HepG2 (cell line): Measurements from ENCODE around the gene UVSSA. TPM values are rescaled to one million over a fixed set of nuclear protein-coding genes. Genes with fewer than 3 reads are reported as not detected.
A peak's percentile ranks its signal among the peaks of the same experiment; 100 is the strongest.

Experiments
- ADNP ChIP-seq: sonication (generic); formaldehyde crosslinking; IDR thresholded peaks from 2 replicates; pipeline ENCODE4 v1.4.0; 2020; ENCODE audit warnings: missing genetic modification reagents
- CREM ChIP-seq, 2 experiments: sonication (generic) in 1 of 2; formaldehyde crosslinking in 1 of 2; IDR thresholded peaks; 2 replicates each; pipeline versions ENCODE4 v1.4.0 to v1.6.1; 2016 to 2020; ENCODE audit warnings: antibody characterized with exemption in 1 of 2, mild to moderate bottlenecking in 1 of 2, missing genetic modification reagents in 1 of 2
- DRAP1 ChIP-seq: IDR thresholded peaks from 2 replicates; pipeline ENCODE4 v1.6.1; 2016; ENCODE audit warnings: missing genetic modification reagents, missing compliant biosample characterization
- ESRRA ChIP-seq: sonication (generic); formaldehyde crosslinking; IDR thresholded peaks from 2 replicates; pipeline ENCODE4 v1.5.1; 2020; ENCODE audit warnings: mild to moderate bottlenecking, low read depth, missing genetic modification reagents
- FOXA3 ChIP-seq: IDR thresholded peaks from 2 replicates; pipeline ENCODE4 v1.6.1; 2016; ENCODE audit warnings: missing genetic modification reagents, missing compliant biosample characterization
- HDAC2 ChIP-seq: sonication (generic); formaldehyde crosslinking; IDR thresholded peaks from 2 replicates; pipeline ENCODE4 v1.4.0; 2020; ENCODE audit warnings: missing genetic modification reagents
- HOXA7 ChIP-seq: sonication (generic); formaldehyde crosslinking; IDR thresholded peaks from 2 replicates; pipeline ENCODE4 v1.8.1; 2022; ENCODE audit warnings: mild to moderate bottlenecking, missing genetic modification reagents, moderate library complexity
- KDM5B ChIP-seq: sonication (generic); formaldehyde crosslinking; IDR thresholded peaks from 2 replicates; pipeline ENCODE4 v1.4.0; 2020; ENCODE audit warnings: missing genetic modification reagents, mild to moderate bottlenecking, borderline replicate concordance
- PRDM4 ChIP-seq: sonication (generic); formaldehyde crosslinking; IDR thresholded peaks from 2 replicates; pipeline ENCODE4 v1.9.0; 2021; ENCODE audit warnings: missing genetic modification reagents, borderline replicate concordance
- REXO4 ChIP-seq: sonication (generic); formaldehyde crosslinking; IDR thresholded peaks from 2 replicates; pipeline ENCODE4 v1.8.0; 2022; ENCODE audit warnings: missing genetic modification reagents, mild to moderate bottlenecking, borderline replicate concordance
- WIZ ChIP-seq: sonication (generic); formaldehyde crosslinking; IDR thresholded peaks from 2 replicates; pipeline ENCODE4 v1.5.1; 2020; ENCODE audit warnings: mild to moderate bottlenecking, missing genetic modification reagents
- YEATS4 ChIP-seq: sonication (generic); formaldehyde crosslinking; IDR thresholded peaks from 2 replicates; pipeline ENCODE4 v1.4.0; 2020; ENCODE audit warnings: missing genetic modification reagents, borderline replicate concordance
- ZNF207 ChIP-seq: fragments of 450-650 bp; IDR thresholded peaks from 2 replicates; pipeline ENCODE4 v1.6.1; 2016; ENCODE audit warnings: antibody characterized with exemption, borderline replicate concordance
- ZNF260 ChIP-seq: sonication (generic); formaldehyde crosslinking; IDR thresholded peaks from 2 replicates; pipeline ENCODE4 v1.4.0; 2020; ENCODE audit warnings: missing genetic modification reagents, low read depth, mild to moderate bottlenecking, borderline replicate concordance
- ZNF431 ChIP-seq: sonication (generic); formaldehyde crosslinking; IDR thresholded peaks from 2 replicates; pipeline ENCODE4 v1.9.0; 2022; ENCODE audit warnings: missing genetic modification reagents, low read depth, mild to moderate bottlenecking, borderline replicate concordance
- ZNF788 ChIP-seq: sonication (generic); formaldehyde crosslinking; IDR thresholded peaks from 2 replicates; pipeline ENCODE4 v1.5.0; 2020; ENCODE audit warnings: mild to moderate bottlenecking, missing genetic modification reagents, borderline replicate concordance
- polyA plus RNA-seq, 8 experiments: library from polyadenylated mRNA; depleted of rRNA in 3 of 8; stranded (reverse) in 7 of 8; unstranded in 1 of 8; fragments of >200 nt; fragmentation: Illumina TruSeq in 4 of 8; extraction: Trizol in 4 of 8; gene quantifications; 2 replicates each; pipeline versions ENCODE4 v1.2.1 to v1.2.3, GENCODE V29; 2011 to 2016; ENCODE audit warnings: low read depth in 4 of 8, missing spikeins in 1 of 8, mixed read lengths in 1 of 8; ENCODE audit not compliant: insufficient read depth in 1 of 8
- total RNA-seq, 5 experiments: library from RNA; depleted of rRNA; stranded (reverse); fragments of >200 nt; fragmentation: Illumina TruSeq; extraction: Trizol; gene quantifications; 2 replicates each; pipeline ENCODE4 v1.2.3, GENCODE V29; 2016; ENCODE audit warnings: low read depth in 1 of 5
- TF ChIP-seq, protein P1 (sequence below): sonication (generic); formaldehyde crosslinking; IDR thresholded peaks from 2 replicates; pipeline ENCODE4 v1.4.0; 2020; ENCODE audit warnings: mild to moderate bottlenecking, missing genetic modification reagents
- TF ChIP-seq, protein P2 (sequence below): sonication (generic); formaldehyde crosslinking; IDR thresholded peaks from 2 replicates; pipeline ENCODE4 v1.5.0; 2020; ENCODE audit warnings: mild to moderate bottlenecking, missing genetic modification reagents
- TF ChIP-seq, protein P3 (sequence below): sonication (generic); formaldehyde crosslinking; IDR thresholded peaks from 2 replicates; pipeline ENCODE4 v1.5.1; 2020; ENCODE audit warnings: missing genetic modification reagents, mild to moderate bottlenecking, borderline replicate concordance

The UVSSA gene
- total and polyA plus RNA-seq, 2 of the 13 experiments (the other 11 are each of a cell fraction or from before 2014, with no cell fraction given) = 4.6 to 8.4 TPM

- peak; percentile 100 for TF ChIP-seq WIZ (CRISPR knock-in tag)
- peak; percentile 100 for TF ChIP-seq ZNF431
- peak; percentile 99 for TF ChIP-seq PRDM4 (CRISPR knock-in tag)
- TF ChIP-seq YEATS4 (CRISPR knock-in tag) = peak; percentile 98
- TF ChIP-seq FOXA3 (CRISPR knock-in tag) = peak; percentile 94
- peak; percentile 98; the same call in 1 of the 2 replicates for TF ChIP-seq ZNF260
- TF ChIP-seq ADNP (CRISPR knock-in tag) = peak; percentile 81
- TF ChIP-seq KDM5B (CRISPR knock-in tag) = peak; percentile 100
- TF ChIP-seq, protein P1, sequence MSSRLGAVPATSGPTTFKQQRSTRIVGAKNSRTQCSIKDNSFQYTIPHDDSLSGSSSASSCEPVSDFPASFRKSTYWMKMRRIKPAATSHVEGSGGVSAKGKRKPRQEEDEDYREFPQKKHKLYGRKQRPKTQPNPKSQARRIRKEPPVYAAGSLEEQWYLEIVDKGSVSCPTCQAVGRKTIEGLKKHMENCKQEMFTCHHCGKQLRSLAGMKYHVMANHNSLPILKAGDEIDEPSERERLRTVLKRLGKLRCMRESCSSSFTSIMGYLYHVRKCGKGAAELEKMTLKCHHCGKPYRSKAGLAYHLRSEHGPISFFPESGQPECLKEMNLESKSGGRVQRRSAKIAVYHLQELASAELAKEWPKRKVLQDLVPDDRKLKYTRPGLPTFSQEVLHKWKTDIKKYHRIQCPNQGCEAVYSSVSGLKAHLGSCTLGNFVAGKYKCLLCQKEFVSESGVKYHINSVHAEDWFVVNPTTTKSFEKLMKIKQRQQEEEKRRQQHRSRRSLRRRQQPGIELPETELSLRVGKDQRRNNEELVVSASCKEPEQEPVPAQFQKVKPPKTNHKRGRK (CRISPR knock-in tag) = 0 out of 2 replicates have a peak, but pooled peaks have one; percentile 37
- peak; percentile 100 for TF ChIP-seq REXO4 (CRISPR knock-in tag)
- TF ChIP-seq, protein P2, sequence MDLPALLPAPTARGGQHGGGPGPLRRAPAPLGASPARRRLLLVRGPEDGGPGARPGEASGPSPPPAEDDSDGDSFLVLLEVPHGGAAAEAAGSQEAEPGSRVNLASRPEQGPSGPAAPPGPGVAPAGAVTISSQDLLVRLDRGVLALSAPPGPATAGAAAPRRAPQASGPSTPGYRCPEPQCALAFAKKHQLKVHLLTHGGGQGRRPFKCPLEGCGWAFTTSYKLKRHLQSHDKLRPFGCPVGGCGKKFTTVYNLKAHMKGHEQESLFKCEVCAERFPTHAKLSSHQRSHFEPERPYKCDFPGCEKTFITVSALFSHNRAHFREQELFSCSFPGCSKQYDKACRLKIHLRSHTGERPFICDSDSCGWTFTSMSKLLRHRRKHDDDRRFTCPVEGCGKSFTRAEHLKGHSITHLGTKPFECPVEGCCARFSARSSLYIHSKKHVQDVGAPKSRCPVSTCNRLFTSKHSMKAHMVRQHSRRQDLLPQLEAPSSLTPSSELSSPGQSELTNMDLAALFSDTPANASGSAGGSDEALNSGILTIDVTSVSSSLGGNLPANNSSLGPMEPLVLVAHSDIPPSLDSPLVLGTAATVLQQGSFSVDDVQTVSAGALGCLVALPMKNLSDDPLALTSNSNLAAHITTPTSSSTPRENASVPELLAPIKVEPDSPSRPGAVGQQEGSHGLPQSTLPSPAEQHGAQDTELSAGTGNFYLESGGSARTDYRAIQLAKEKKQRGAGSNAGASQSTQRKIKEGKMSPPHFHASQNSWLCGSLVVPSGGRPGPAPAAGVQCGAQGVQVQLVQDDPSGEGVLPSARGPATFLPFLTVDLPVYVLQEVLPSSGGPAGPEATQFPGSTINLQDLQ = peak; percentile 99
- peak; percentile 99 for TF ChIP-seq HDAC2 (CRISPR knock-in tag)
- TF ChIP-seq, protein P3, sequence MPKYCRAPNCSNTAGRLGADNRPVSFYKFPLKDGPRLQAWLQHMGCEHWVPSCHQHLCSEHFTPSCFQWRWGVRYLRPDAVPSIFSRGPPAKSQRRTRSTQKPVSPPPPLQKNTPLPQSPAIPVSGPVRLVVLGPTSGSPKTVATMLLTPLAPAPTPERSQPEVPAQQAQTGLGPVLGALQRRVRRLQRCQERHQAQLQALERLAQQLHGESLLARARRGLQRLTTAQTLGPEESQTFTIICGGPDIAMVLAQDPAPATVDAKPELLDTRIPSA = peak; percentile 100
- no peak for TF ChIP-seq CREM (IDR thresholded peaks at IDR 0.05)
- peak; percentile 90 for TF ChIP-seq CREM (CRISPR knock-in tag; IDR thresholded peaks at IDR 0.05)
- TF ChIP-seq ZNF788 (CRISPR knock-in tag) = peak; percentile 100
- peak; percentile 93 for TF ChIP-seq DRAP1 (CRISPR knock-in tag)
- TF ChIP-seq HOXA7 (CRISPR knock-in tag) = peak; percentile 100
- no peak for TF ChIP-seq ZNF207
- peak; percentile 96 for TF ChIP-seq ESRRA (CRISPR knock-in tag)
Measured at GRCh38 chr4:1410491-1411325, 63.7 kb downstream of the UVSSA start (continued).
